Tibial nerve (tissue), 4 donors: ENCODE data around the gene DHX32.

Source experiments
- CTCF ChIP-seq, 5 experiments: fragments of 200-600 bp in 3 of 5; fragments of 450-650 bp in 2 of 5; sonication (generic) in 3 of 5; IDR thresholded peaks; one replicate each; pipeline ENCODE4 v1.5.1; 2016 to 2019; ENCODE audit warnings: antibody characterized with exemption in 5 of 5, mild to moderate bottlenecking in 3 of 5, moderate library complexity in 2 of 5
- EP300 ChIP-seq, 2 donors: sonication (generic); formaldehyde crosslinking; IDR thresholded peaks; one replicate each; pipeline ENCODE4 v1.6.1; 2017; ENCODE audit warnings: antibody characterized with exemption in 2 of 2, mild to moderate bottlenecking in 1 of 2
- POLR2A ChIP-seq, 2 donors: fragments of 450-650 bp; IDR thresholded peaks; one replicate each; pipeline ENCODE4 v1.6.1; 2017; ENCODE audit warnings: antibody characterized with exemption in 2 of 2, mild to moderate bottlenecking in 2 of 2, moderate library complexity in 2 of 2

- no peak for TF ChIP-seq POLR2A (IDR thresholded peaks at IDR 0.05)
- TF ChIP-seq CTCF (IDR thresholded peaks at IDR 0.05) = no peak
- TF ChIP-seq EP300 (IDR thresholded peaks at IDR 0.05) = no peak
These were observed 78.4 kb downstream of the DHX32 start for GRCh38 chr10:125802739-125803138.
